AG10803 (cell line): ENCODE results near the gene IP6K3.

Experiments used
- DNase-seq: peaks from one replicate; pipeline ENCODE4 v3.0.0; 2010; ENCODE audit warnings: low read depth
- H3K4me3 ChIP-seq: 2 replicates; pipeline ENCODE4 v1.5.1; 2011; ENCODE audit warnings: mild to moderate bottlenecking, low read length, control low read depth
- CTCF ChIP-seq: conservative IDR thresholded peaks from 2 replicates; pipeline ENCODE4 v1.5.1; 2011; ENCODE audit warnings: mild to moderate bottlenecking, low read length, control low read depth, inconsistent platforms

Gene IP6K3

DNA sequence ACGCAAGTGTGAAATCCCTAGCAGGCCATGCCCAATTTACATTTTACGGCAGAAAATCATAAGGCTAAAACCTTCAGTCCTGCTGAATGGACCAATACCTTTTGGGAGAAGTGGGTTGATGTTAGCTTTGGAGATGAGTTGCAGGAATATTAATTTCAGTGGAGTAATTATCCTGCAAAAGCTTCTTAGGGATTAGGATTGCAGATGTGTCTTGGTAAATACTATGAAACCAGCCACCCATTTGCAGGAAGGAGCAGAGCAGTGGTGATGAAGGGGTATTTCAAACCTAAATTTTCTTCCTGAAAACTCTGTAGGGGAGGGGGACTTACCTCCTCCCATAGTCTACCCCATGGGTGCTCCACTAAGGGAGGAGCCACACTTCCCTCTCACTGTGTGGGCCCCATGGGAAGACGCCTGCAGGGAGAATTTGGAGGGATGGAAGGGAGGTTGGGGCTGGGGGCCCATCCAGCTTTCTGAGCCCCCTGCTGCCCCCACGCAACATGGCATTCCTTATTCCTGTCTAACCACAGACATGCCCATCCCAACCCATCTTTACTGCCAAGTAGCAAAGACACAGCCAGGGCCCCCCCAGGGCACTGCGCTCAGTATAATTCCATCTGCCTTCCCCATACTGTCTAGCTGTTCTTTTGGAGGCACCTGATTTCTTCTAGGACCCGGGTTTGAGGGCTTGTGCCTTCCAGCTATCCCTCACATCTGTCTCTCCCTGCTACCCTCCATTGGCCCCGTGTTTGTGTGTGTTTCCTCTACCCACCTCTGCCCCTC, 20.6 kb downstream of the IP6K3 start:
- no peak for DNase-seq
- H3K4me3 ChIP-seq = no peak overlapping the region
- TF ChIP-seq CTCF = no peak

- TF ChIP-seq CTCF = no peak
- no peak for DNase-seq
- H3K4me3 ChIP-seq = no peak overlapping the region
Measured at GRCh38 chr6:33725222-33725621, 21.5 kb downstream of the IP6K3 start.

- no peak for DNase-seq
- no peak for TF ChIP-seq CTCF
- H3K4me3 ChIP-seq = no peak overlapping the region
Measured at GRCh38 chr6:33724102-33725023, 22.3 kb downstream of the IP6K3 start.

DNA sequence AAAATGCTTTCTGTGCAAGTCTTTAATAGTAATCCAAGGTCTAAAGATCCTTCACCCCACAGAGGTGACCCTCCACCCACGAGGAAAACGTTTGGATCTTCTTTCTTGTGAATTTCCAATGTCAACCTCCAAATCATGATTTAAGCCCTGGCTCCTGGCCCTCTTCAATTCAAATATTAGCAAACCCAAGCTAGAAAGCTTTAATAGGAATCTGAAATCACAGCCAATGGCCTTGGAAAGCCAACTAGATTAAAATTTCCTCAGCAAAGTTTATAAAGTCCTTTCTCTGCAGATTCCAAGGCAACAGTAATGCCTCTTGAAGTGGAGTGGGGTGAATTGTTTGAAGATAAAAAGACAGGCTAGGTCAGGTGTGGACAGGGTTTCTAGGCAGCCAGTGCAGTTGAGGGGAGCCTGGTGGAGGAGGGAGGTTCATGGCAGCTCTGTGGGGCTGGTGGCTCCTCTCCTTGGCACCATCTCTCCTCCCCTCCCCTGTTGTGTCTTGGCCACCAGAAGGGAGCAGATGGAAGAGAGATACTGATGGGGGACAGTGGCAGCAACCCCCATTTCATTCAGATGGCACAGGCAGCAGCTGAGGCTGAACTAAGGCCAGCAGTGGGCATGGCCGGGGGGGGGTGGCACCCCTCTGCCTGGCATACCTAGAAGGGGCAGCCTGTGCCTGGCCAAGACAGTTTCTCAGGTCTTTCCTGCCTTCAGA, 23.2 kb downstream of the IP6K3 start:
- H3K4me3 ChIP-seq = no peak overlapping the region
- no peak for TF ChIP-seq CTCF
- DNase-seq = no peak

- no peak for DNase-seq
- no peak overlapping the region for H3K4me3 ChIP-seq
- TF ChIP-seq CTCF = no peak
Measured at GRCh38 chr6:33722103-33722623, 24.5 kb downstream of the IP6K3 start.

GRCh38 chr6:33721508-33721907, 25.2 kb downstream of the IP6K3 start:
- no peak overlapping the region for H3K4me3 ChIP-seq
- TF ChIP-seq CTCF = no peak
- DNase-seq = no peak
